OCI-LY3 (cell line): Measurements from ENCODE around the gene ADAMTS14.
"Not testable (repeated sequence)": the region's sequence is repeated elsewhere in the genome, so short reads cannot be mapped to it uniquely, and the experiment has no call there.

Experiments
- H2AFZ ChIP-seq: fragments of 200-600, 300-600 bp; shearing (Covaris generic); 2 replicates; pipeline ENCODE4 v1.6.0; 2014; ENCODE audit warnings: antibody characterized with exemption, low read depth, low read length
- H3K27ac ChIP-seq: fragments of 200-600, 300-600 bp; sonication (generic); 2 replicates; pipeline ENCODE4 v1.5.1; 2014; ENCODE audit warnings: mild to moderate bottlenecking, low read length, moderate library complexity, mixed read lengths
- H3K27me3 ChIP-seq: fragments of 200-600, 300-600 bp; sonication (generic); 2 replicates; pipeline ENCODE4 v1.6.1; 2014; ENCODE audit warnings: low read depth, low read length, mixed read lengths
- H3K36me3 ChIP-seq: fragments of 200-600, 300-600 bp; sonication (generic); replicated peaks from 2 replicates; pipeline ENCODE3; 2014; ENCODE audit warnings: low read depth, low read length, mixed read lengths
- H3K4me1 ChIP-seq: fragments of 300-600, 200-600 bp; sonication (generic); 2 replicates; pipeline ENCODE4 v1.6.1; 2014; ENCODE audit warnings: low read length, mixed read lengths
- H3K4me2 ChIP-seq: fragments of 200-600, 300-600 bp; sonication (generic); 2 replicates; pipeline ENCODE4 v1.6.1; 2014; ENCODE audit warnings: low read length, mixed read lengths
- H3K4me3 ChIP-seq: fragments of 300-600, 200-600 bp; sonication (generic); 2 replicates; pipeline ENCODE4 v1.5.1; 2014; ENCODE audit warnings: antibody characterized with exemption, mild to moderate bottlenecking, low read length, moderate library complexity
- H3K79me2 ChIP-seq: fragments of 300-600, 200-600 bp; shearing (Covaris generic); 2 replicates; pipeline ENCODE4 v1.6.1; 2014; ENCODE audit warnings: mild to moderate bottlenecking, low read length, mixed read lengths
- H3K9ac ChIP-seq: fragments of 300-600, 200-600 bp; shearing (Covaris generic); 2 replicates; pipeline ENCODE4 v1.6.0; 2014; ENCODE audit warnings: mild to moderate bottlenecking, low read length, moderate library complexity
- H3K9me3 ChIP-seq: fragments of 200-600, 300-600 bp; shearing (Covaris generic); 2 replicates; pipeline ENCODE4 v1.6.1; 2014; ENCODE audit warnings: low read length, mixed read lengths; ENCODE audit not compliant: insufficient read depth
- H4K20me1 ChIP-seq: fragments of 200-600, 300-600 bp; sonication (generic); 2 replicates; pipeline ENCODE4 v1.6.1; 2016; ENCODE audit warnings: low read length, mixed read lengths; ENCODE audit not compliant: insufficient read depth
- CTCF ChIP-seq: fragments of 200-600, 300-600 bp; sonication (generic); IDR thresholded peaks from 2 replicates; pipeline ENCODE4 v1.5.1; 2014; ENCODE audit warnings: antibody characterized with exemption, low read length, low read depth
- EZH2phosphoT487 ChIP-seq: fragments of 200-600 bp; shearing (Covaris generic); IDR thresholded peaks from 2 replicates; pipeline ENCODE4 v1.6.1; 2018; ENCODE audit warnings: antibody characterized with exemption, mixed run types, low read depth

The ADAMTS14 gene

GRCh38 chr10:70762441-70763175, 90.3 kb downstream of the ADAMTS14 start:
- TF ChIP-seq EZH2phosphoT487 (no peak), CTCF (no peak)
- no peaks in the 10 kb centered on the region for H3K36me3 ChIP-seq
- H3K27me3 ChIP-seq: no peaks in the 10 kb centered on the region
- no peaks in the 10 kb centered on the region for H3K79me2 ChIP-seq
- no peak overlapping the region for H3K9ac ChIP-seq
- no peaks in the 10 kb centered on the region for H3K9me3 ChIP-seq
- H2AFZ ChIP-seq: no peak overlapping the region
- peaks cover 12% of the 10 kb centered on the region for H3K4me1 ChIP-seq
- no peak overlapping the region for H3K4me2 ChIP-seq
- no peak overlapping the region for H3K4me3 ChIP-seq
- H3K27ac ChIP-seq: no peak overlapping the region
- H4K20me1 ChIP-seq: no peaks in the 10 kb centered on the region

DNA sequence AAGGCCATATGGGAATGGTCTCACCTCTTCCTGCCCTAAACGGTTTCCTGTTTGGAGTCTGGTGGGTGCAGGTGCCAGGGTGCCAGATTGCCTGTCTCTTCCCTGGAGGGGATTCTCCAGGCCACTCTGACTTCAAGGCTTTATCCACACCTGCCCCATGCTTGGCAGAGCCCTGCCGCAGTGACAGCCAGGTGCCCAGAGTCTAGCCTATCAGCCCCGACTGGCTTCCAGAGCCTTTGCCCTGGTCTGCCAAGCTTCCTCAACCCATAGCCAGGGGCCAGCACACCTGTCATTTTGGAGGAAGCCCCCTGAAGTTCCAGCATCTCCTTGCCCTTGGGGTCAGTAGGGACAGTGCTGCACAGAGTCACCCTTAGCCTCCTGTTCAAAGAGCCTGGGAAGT, 91.3 kb downstream of the ADAMTS14 start:
- H3K9me3 ChIP-seq: no peaks in the 10 kb centered on the region
- H3K4me1 ChIP-seq: peaks cover 12% of the 10 kb centered on the region
- no peak overlapping the region for H2AFZ ChIP-seq
- H3K27me3 ChIP-seq: no peaks in the 10 kb centered on the region
- no peaks in the 10 kb centered on the region for H3K79me2 ChIP-seq
- H3K27ac ChIP-seq: no peak overlapping the region
- no peak for TF ChIP-seq CTCF
- H3K36me3 ChIP-seq: no peaks in the 10 kb centered on the region
- no peak overlapping the region for H3K4me3 ChIP-seq
- H3K9ac ChIP-seq: no peak overlapping the region
- H4K20me1 ChIP-seq: no peaks in the 10 kb centered on the region
- H3K4me2 ChIP-seq: no peak overlapping the region

GRCh38 chr10:70765794-70766594, 93.7 kb downstream of the ADAMTS14 start:
- Histone ChIP-seq H3K27me3 (no peaks in the 10 kb centered on the region), H3K79me2 (no peaks in the 10 kb centered on the region), H3K36me3 (no peaks in the 10 kb centered on the region), H3K4me1 (no peaks in the 10 kb centered on the region), H3K27ac (no peak overlapping the region), H3K4me2 (no peak overlapping the region), H4K20me1 (no peaks in the 10 kb centered on the region), H2AFZ (no peak overlapping the region), H3K9me3 (no peaks in the 10 kb centered on the region), H3K9ac (no peak overlapping the region), H3K4me3 (no peak overlapping the region)
- TF ChIP-seq CTCF: no peak
- TF ChIP-seq EZH2phosphoT487: no peak

DNA sequence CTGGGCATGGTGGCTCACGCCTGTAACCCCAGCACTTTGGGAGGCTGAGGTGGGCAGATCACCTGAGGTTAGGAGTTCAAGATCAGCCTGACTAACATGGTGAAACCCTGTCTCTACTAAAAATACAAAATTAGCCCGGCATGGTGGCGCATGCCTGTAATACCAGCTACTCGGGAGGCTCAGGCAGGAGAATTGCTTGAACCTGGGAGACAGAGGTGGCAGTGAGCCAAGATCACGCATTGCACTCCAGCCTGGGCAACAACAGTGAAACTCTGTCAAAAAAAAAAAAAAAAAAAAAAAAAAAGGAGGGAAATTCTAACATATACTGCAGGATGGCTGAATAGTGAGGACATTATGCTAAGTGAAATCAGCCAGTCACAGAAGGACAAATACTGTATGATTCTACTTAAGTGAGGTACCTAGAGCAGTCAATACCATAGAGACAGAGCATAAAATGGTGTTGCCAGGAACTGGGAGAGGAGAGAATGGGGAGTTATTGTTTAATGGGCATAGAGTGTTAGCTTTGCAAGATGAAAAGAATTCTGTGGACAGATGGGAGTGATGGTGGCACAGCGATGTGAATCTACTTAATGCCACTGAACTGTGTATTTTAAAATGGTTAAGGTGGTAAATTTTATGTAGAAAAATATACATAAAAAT, 95.8 kb downstream of the ADAMTS14 start:
- not testable (repeated sequence) for H4K20me1 ChIP-seq, H3K4me3 ChIP-seq, H3K79me2 ChIP-seq, H3K4me2 ChIP-seq, H3K9ac ChIP-seq, H3K36me3 ChIP-seq, H3K4me1 ChIP-seq, H3K9me3 ChIP-seq, H3K27me3 ChIP-seq, H3K27ac ChIP-seq, H2AFZ ChIP-seq
